PC-3 (cell line): ENCODE measurements around the gene HOXA2. TPM values are rescaled to one million over a fixed set of nuclear protein-coding genes. Genes with fewer than 3 reads are reported as not detected.

Source experiments
- ATAC-seq: fragments of 200-7000 bp; cut with Tn5 transposase; 2 replicates; pipeline ENCODE4 v1.9.1; 2020; ENCODE audit warnings: mild to moderate bottlenecking, moderate library complexity
- BruUV-seq: library from RNA; stranded (reverse); fragments of 400-500 nt; replicated peaks from 2 replicates; lab custom pipeline; 2021; lab: Mats Ljungman, UMichigan
- CTCF ChIA-PET: fragments of 300-600 bp; sonication (Branson Sonifier 250); formaldehyde crosslinking; loops from one replicate; lab custom pipeline; 2022; ENCODE audit warnings: antibody characterized with exemption; lab: Charles Lee
- POLR2A ChIA-PET: fragments of 300-600 bp; sonication (Branson Sonifier 250); formaldehyde crosslinking; loops from one replicate; lab custom pipeline; 2022; ENCODE audit warnings: antibody characterized with exemption; ENCODE audit not compliant: unreplicated experiment; lab: Charles Lee
- DNase-seq: peaks from one replicate; pipeline ENCODE4 v3.0.0-alpha.2; 2015
- H2AFZ ChIP-seq: fragments of 300-600 bp; sonication (generic); 2 replicates; pipeline ENCODE4 v1.6.0; 2016; ENCODE audit warnings: antibody characterized with exemption, low read length
- H3F3A ChIP-seq: fragments of 300-600 bp; sonication (generic); one replicate; pipeline ENCODE4 v1.6.0; 2017; ENCODE audit warnings: antibody characterized with exemption, low read length, control low read depth, mild to moderate bottlenecking; ENCODE audit not compliant: unreplicated experiment
- H3K27ac ChIP-seq: fragments of 300-600 bp; sonication (generic); 2 replicates; pipeline ENCODE4 v1.5.1; 2016; ENCODE audit warnings: mild to moderate bottlenecking, low read length
- H3K27me3 ChIP-seq: fragments of 300-600 bp; sonication (generic); 2 replicates; pipeline ENCODE4 v1.6.1; 2016; ENCODE audit warnings: low read length, mixed read lengths
- H3K36me3 ChIP-seq: fragments of 300-600 bp; sonication (generic); 2 replicates; pipeline ENCODE4 v1.6.1; 2016; ENCODE audit warnings: low read depth, mixed run types, low read length, mixed read lengths
- H3K4me1 ChIP-seq: fragments of 300-600 bp; sonication (generic); 2 replicates; pipeline ENCODE4 v1.5.1; 2016; ENCODE audit warnings: low read length; ENCODE audit not compliant: insufficient read depth
- H3K4me2 ChIP-seq: fragments of 300-600 bp; sonication (generic); 2 replicates; pipeline ENCODE4 v1.6.0; 2016; ENCODE audit warnings: low read length
- H3K4me3 ChIP-seq: fragments of 300-600 bp; sonication (generic); 2 replicates; pipeline ENCODE4 v1.5.1; 2016; ENCODE audit warnings: mild to moderate bottlenecking, low read length, mixed read lengths
- H3K79me2 ChIP-seq: fragments of 300-600 bp; sonication (generic); 2 replicates; pipeline ENCODE4 v1.6.1; 2017; ENCODE audit warnings: low read length, mixed read lengths
- H3K9ac ChIP-seq: fragments of 300-600 bp; sonication (generic); 2 replicates; pipeline ENCODE4 v1.6.0; 2016; ENCODE audit warnings: mild to moderate bottlenecking, low read length
- H3K9me2 ChIP-seq: fragments of 300-600 bp; sonication (generic); replicated peaks from 2 replicates; pipeline ENCODE4 v1.6.1; 2016; ENCODE audit warnings: mixed run types, low read length, mixed read lengths
- H3K9me3 ChIP-seq: fragments of 300-600 bp; sonication (generic); 2 replicates; pipeline ENCODE4 v1.6.1; 2016; ENCODE audit warnings: low read length, mixed read lengths
- H4K20me1 ChIP-seq: fragments of 300-600 bp; sonication (generic); 2 replicates; pipeline ENCODE4 v1.6.1; 2016; ENCODE audit warnings: low read length, mixed read lengths
- EZH2 ChIP-seq: fragments of 300-600 bp; sonication (generic); IDR thresholded peaks from one replicate; pipeline ENCODE4 v1.6.1; 2017; ENCODE audit warnings: antibody characterized with exemption, mild to moderate bottlenecking, low read length; ENCODE audit not compliant: unreplicated experiment
- EZH2phosphoT487 ChIP-seq: fragments of 300-600 bp; sonication (generic); IDR thresholded peaks from 2 replicates; pipeline ENCODE4 v1.6.1; 2018; ENCODE audit warnings: mild to moderate bottlenecking, antibody characterized with exemption, low read length, borderline replicate concordance
- intact Hi-C: fragments of 100-400 bp; cut with micrococcal nuclease; formaldehyde crosslinking; loops from 2 replicates; pipeline ENCODE4 v1.9.0; 2023
- total RNA-seq: library from RNA; depleted of rRNA; stranded (reverse); fragments of >200 nt; gene quantifications from 2 replicates; pipeline ENCODE4 v1.2.3, GENCODE V29; 2014
- TF ChIP-seq, protein P1 (sequence below): fragments of 300-600 bp; sonication (generic); conservative IDR thresholded peaks from 2 replicates; pipeline ENCODE4 v1.5.1; 2017; ENCODE audit warnings: antibody characterized with exemption, low read depth, mild to moderate bottlenecking, low read length

Gene HOXA2
- total RNA-seq, 1 experiment from 2014 or later, result 0.07 TPM

DNA sequence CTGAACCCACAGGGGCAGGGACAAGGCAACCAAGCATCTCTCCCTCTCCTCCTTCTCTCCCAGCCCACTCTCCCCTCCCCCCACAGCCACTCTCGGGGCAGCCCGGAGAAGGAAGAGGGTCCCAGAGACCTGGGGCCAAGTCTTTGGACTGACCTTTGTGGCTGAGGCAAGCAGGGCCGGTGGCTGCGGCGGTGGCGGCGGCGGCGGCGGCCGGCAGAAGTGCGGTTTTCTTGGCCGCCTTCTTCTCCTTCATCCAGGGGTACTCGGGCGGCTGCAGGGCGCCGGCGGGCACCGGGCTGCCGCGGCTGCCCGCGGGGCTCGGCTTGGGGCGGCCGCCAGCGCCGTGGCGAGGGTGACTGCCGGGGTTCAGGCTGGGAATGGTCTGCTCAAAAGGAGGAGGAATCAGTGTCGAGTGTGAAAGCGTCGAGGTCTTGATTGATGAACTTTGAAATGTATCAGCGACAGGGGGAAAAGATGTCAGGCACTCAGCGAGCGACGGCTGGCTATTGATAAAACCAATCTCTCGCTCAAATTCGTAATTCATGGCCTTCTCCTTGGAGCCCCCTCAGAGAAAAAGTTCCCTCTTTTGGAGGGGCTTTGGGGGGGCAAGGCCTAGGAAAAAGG lies 414 bp downstream of the HOXA2 start:
- peaks cover 31% of the 10 kb centered on the region for H3K79me2 ChIP-seq
- H3K27ac ChIP-seq, result no peak overlapping the region
- POLR2A ChIA-PET, result no interaction called here
- peaks cover 11% of the 10 kb centered on the region for H3K4me1 ChIP-seq
- H3K9me3 ChIP-seq, result no peaks in the 10 kb centered on the region
- no peak overlapping the region for H3K9ac ChIP-seq
- peaks cover 14% of the 10 kb centered on the region; the same call in 1 of the 2 replicates for H3K36me3 ChIP-seq
- no peak for DNase-seq
- no peak overlapping the region for H3K4me2 ChIP-seq
- H3K27me3 ChIP-seq, result no peaks in the 10 kb centered on the region
- H4K20me1 ChIP-seq, result no peaks in the 10 kb centered on the region
- intact Hi-C loops, result no loop called here
- no peaks in the 10 kb centered on the region for H3F3A ChIP-seq
- TF ChIP-seq EZH2 (no peak), EZH2phosphoT487 (no peak)
- TF ChIP-seq, protein P1, sequence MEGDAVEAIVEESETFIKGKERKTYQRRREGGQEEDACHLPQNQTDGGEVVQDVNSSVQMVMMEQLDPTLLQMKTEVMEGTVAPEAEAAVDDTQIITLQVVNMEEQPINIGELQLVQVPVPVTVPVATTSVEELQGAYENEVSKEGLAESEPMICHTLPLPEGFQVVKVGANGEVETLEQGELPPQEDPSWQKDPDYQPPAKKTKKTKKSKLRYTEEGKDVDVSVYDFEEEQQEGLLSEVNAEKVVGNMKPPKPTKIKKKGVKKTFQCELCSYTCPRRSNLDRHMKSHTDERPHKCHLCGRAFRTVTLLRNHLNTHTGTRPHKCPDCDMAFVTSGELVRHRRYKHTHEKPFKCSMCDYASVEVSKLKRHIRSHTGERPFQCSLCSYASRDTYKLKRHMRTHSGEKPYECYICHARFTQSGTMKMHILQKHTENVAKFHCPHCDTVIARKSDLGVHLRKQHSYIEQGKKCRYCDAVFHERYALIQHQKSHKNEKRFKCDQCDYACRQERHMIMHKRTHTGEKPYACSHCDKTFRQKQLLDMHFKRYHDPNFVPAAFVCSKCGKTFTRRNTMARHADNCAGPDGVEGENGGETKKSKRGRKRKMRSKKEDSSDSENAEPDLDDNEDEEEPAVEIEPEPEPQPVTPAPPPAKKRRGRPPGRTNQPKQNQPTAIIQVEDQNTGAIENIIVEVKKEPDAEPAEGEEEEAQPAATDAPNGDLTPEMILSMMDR, result no peak
- H2AFZ ChIP-seq, result no peak overlapping the region
- no peaks in the 10 kb centered on the region for H3K9me2 ChIP-seq
- no peak for ATAC-seq
- CTCF ChIA-PET, result no interaction called here
- H3K4me3 ChIP-seq, result no peak overlapping the region
- no TSS peak for BruUV-seq

DNA sequence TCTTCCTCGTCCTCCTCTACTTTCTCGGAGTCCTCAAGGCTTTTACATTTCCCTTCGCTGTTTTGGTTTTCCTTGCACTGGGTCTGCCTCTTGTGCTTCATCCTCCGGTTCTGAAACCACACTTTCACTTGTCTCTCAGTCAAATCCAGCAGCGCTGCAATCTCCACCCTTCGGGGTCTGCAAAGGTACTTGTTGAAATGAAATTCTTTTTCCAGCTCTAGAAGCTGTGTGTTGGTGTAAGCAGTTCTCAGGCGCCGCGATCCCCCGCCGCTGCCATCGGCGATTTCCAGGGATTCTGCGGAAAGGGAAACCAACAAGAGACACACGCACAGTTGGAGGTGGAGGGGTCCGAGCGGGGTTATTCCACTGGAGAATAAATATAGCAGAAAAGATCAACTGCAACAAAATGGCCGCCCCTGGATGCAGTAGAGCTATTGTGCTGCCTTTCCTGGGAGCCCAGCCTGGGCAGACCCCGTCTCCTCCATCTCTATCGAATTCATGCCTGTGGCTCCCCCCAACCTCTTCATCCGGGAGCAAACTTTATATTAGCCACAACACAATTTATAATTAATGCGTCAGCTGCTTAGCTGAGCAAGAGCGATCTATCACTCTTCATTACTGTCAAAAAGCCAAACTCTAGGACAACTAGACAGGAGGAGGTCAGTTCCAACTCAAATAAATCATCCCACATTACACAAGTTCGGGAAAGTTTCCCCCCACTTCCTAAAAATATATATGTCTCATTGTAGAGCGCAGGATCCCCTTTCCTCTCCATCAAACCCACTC lies 1.1 kb downstream of the HOXA2 start:
- BruUV-seq, result no TSS peak
- Histone ChIP-seq H3K9ac (no peak overlapping the region), H3K4me3 (no peak overlapping the region), H3K27me3 (no peaks in the 10 kb centered on the region), H3K36me3 (peaks cover 14% of the 10 kb centered on the region; the same call in 1 of the 2 replicates), H3K9me2 (no peaks in the 10 kb centered on the region), H3K79me2 (peaks cover 38% of the 10 kb centered on the region), H2AFZ (no peak overlapping the region), H3F3A (no peaks in the 10 kb centered on the region), H3K27ac (no peak overlapping the region), H3K9me3 (no peaks in the 10 kb centered on the region), H3K4me2 (no peak overlapping the region), H4K20me1 (no peaks in the 10 kb centered on the region), H3K4me1 (peaks cover 11% of the 10 kb centered on the region)
- TF ChIP-seq EZH2phosphoT487 (no peak), EZH2 (no peak)
- TF ChIP-seq, protein P1, result no peak
- ATAC-seq, result no peak
- intact Hi-C loops, result no loop called here
- no peak for DNase-seq
- CTCF ChIA-PET, result no interaction called here
- POLR2A ChIA-PET, result no interaction called here

DNA sequence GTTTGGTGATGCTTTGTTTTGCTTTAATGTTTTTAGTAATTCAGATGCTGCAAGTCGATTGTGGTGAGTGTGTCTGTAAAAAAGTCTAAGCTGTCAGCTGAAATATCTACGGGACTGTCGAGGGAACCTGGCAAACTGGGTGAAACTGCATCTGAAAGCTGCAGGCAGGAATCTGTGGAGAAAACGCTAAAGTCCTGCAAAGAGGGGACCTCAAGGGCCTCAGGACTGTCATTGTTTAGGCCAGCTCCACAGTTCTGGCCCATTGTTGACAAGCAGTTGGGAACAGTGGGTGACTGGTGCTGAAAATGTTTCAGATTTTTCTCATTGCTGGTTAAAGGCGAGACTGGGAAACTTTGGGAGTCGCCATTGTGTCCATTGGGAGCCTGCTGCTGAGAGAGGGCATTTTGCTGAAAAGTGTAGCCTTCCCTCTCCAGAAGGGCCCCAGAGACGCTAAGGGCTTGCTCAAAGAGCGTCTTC lies 1.8 kb downstream of the HOXA2 start:
- ATAC-seq (no peak), DNase-seq (no peak)
- H3K4me3 ChIP-seq, result no peak overlapping the region
- BruUV-seq, result no TSS peak
- H4K20me1 ChIP-seq, result no peaks in the 10 kb centered on the region
- intact Hi-C loops, result no loop called here
- peaks cover 11% of the 10 kb centered on the region for H3K4me1 ChIP-seq
- TF ChIP-seq EZH2phosphoT487 (no peak), EZH2 (no peak)
- TF ChIP-seq, protein P1, result no peak
- peaks cover 14% of the 10 kb centered on the region; the same call in 1 of the 2 replicates for H3K36me3 ChIP-seq
- no peak overlapping the region for H3K27ac ChIP-seq
- H3K9ac ChIP-seq, result no peak overlapping the region
- no peaks in the 10 kb centered on the region for H3F3A ChIP-seq
- ChIA-PET CTCF (no interaction called here), POLR2A (no interaction called here)
- H3K9me3 ChIP-seq, result no peaks in the 10 kb centered on the region
- H3K27me3 ChIP-seq, result no peaks in the 10 kb centered on the region
- no peak overlapping the region for H3K4me2 ChIP-seq
- no peak overlapping the region for H2AFZ ChIP-seq
- H3K9me2 ChIP-seq, result no peaks in the 10 kb centered on the region
- H3K79me2 ChIP-seq, result peaks cover 41% of the 10 kb centered on the region
